Neural cell (in vitro differentiated cells): ENCODE results near the gene DEPDC5. TPM values are rescaled to one million over a fixed set of nuclear protein-coding genes. Genes with fewer than 3 reads are reported as not detected.

Source experiments
- H2AFZ ChIP-seq: fragments of 200-600, 300-800 bp; sonication (generic), shearing (Covaris generic); 2 replicates; pipeline ENCODE4 v1.6.0; 2014; ENCODE audit warnings: low read depth, mild to moderate bottlenecking, antibody characterized with exemption, low read length, moderate library complexity
- H3F3A ChIP-seq: fragments of 200-600 bp; shearing (Covaris generic); 2 replicates; pipeline ENCODE4 v1.6.1; 2016; ENCODE audit warnings: mild to moderate bottlenecking, moderate library complexity, mixed read lengths, antibody characterized with exemption, low read length; ENCODE audit not compliant: insufficient read depth, poor library complexity, severe bottlenecking
- H3K27ac ChIP-seq: fragments of 200-600, 300-800 bp; sonication (generic), shearing (Covaris generic); 2 replicates; pipeline ENCODE4 v1.5.1; 2014; ENCODE audit warnings: mild to moderate bottlenecking, low read length, moderate library complexity
- H3K27me3 ChIP-seq: fragments of 300-800, 200-600 bp; sonication (generic), shearing (Covaris generic); 2 replicates; pipeline ENCODE4 v1.6.0; 2014; ENCODE audit warnings: mild to moderate bottlenecking, low read depth, low read length, moderate library complexity; ENCODE audit not compliant: insufficient read depth
- H3K36me3 ChIP-seq: fragments of 300-800, 200-600 bp; sonication (generic), shearing (Covaris generic); 2 replicates; pipeline ENCODE4 v1.5.1; 2014; ENCODE audit warnings: mild to moderate bottlenecking, antibody characterized with exemption, low read length, moderate library complexity; ENCODE audit not compliant: insufficient read depth
- H3K4me2 ChIP-seq: fragments of 300-800, 200-600 bp; sonication (generic), shearing (Covaris generic); 2 replicates; pipeline ENCODE4 v1.6.0; 2014; ENCODE audit warnings: mild to moderate bottlenecking, low read length
- H3K4me3 ChIP-seq: fragments of 300-800, 200-600 bp; sonication (generic), shearing (Covaris generic); 2 replicates; pipeline ENCODE4 v1.5.1; 2014; ENCODE audit warnings: mild to moderate bottlenecking, low read length, moderate library complexity
- H3K79me2 ChIP-seq: fragments of 200-600 bp; shearing (Covaris generic); replicated peaks from 2 replicates; pipeline ENCODE4 v1.6.0; 2014; ENCODE audit warnings: mild to moderate bottlenecking, low read length, moderate library complexity; ENCODE audit not compliant: insufficient read depth
- H3K9ac ChIP-seq: fragments of 300-800, 200-600 bp; sonication (generic), shearing (Covaris generic); 2 replicates; pipeline ENCODE4 v1.6.1; 2016; ENCODE audit warnings: mild to moderate bottlenecking, low read length, mixed read lengths
- H3K9me2 ChIP-seq: fragments of 200-600 bp; shearing (Covaris generic); 2 replicates; pipeline ENCODE4 v1.6.1; 2016; ENCODE audit warnings: mild to moderate bottlenecking, low read length, mixed read lengths; ENCODE audit not compliant: insufficient read depth
- H3K9me3 ChIP-seq: fragments of 200-600, 300-800 bp; sonication (generic), shearing (Covaris generic); 2 replicates; pipeline ENCODE4 v1.6.1; 2016; ENCODE audit warnings: mild to moderate bottlenecking, mixed run types, low read length, moderate library complexity, mixed read lengths
- H4K20me1 ChIP-seq: fragments of 200-600 bp; shearing (Covaris generic); 2 replicates; pipeline ENCODE4 v1.6.1; 2016; ENCODE audit warnings: mild to moderate bottlenecking, mixed run types; ENCODE audit not compliant: insufficient read depth
- CTCF ChIP-seq: fragments of 450-650 bp; IDR thresholded peaks from 2 replicates; pipeline ENCODE4 v1.5.1; 2014; ENCODE audit warnings: antibody characterized with exemption, mild to moderate bottlenecking, moderate library complexity; ENCODE audit not compliant: poor library complexity, severe bottlenecking
- EP300 ChIP-seq: fragments of 450-650 bp; conservative IDR thresholded peaks from 2 replicates; pipeline ENCODE4 v1.6.1; 2014; ENCODE audit warnings: antibody characterized with exemption, mild to moderate bottlenecking, moderate library complexity; ENCODE audit not compliant: poor library complexity, severe bottlenecking
- EZH2 ChIP-seq: fragments of 200-600, 300-800 bp; shearing (Covaris generic), sonication (generic); IDR thresholded peaks from 2 replicates; pipeline ENCODE4 v1.6.1; 2014; ENCODE audit warnings: antibody characterized with exemption, low read length, borderline replicate concordance, mild to moderate bottlenecking; ENCODE audit not compliant: insufficient read depth, poor library complexity, severe bottlenecking
- MXI1 ChIP-seq: fragments of 450-650 bp; conservative IDR thresholded peaks from 2 replicates; pipeline ENCODE4 v1.6.1; 2014; ENCODE audit warnings: antibody characterized with exemption, mild to moderate bottlenecking; ENCODE audit not compliant: poor library complexity, severe bottlenecking
- POLR2AphosphoS5 ChIP-seq: IDR thresholded peaks from 2 replicates; pipeline ENCODE4 v1.6.1; 2012
- RAD21 ChIP-seq: fragments of 450-650 bp; conservative IDR thresholded peaks from 2 replicates; pipeline ENCODE4 v1.6.1; 2014; ENCODE audit warnings: antibody characterized with exemption, mild to moderate bottlenecking, moderate library complexity
- REST ChIP-seq: IDR thresholded peaks from 2 replicates; pipeline ENCODE4 v1.6.1; 2012; ENCODE audit warnings: borderline replicate concordance
- SMC3 ChIP-seq: fragments of 450-650 bp; conservative IDR thresholded peaks from 2 replicates; pipeline ENCODE4 v1.6.1; 2014; ENCODE audit warnings: antibody characterized with exemption, mild to moderate bottlenecking, moderate library complexity; ENCODE audit not compliant: poor library complexity
- TAF1 ChIP-seq: IDR thresholded peaks from 2 replicates; pipeline ENCODE4 v1.6.1; 2012; ENCODE audit warnings: low read depth
- polyA plus RNA-seq: library from polyadenylated mRNA; depleted of rRNA; stranded (reverse); fragments of >200 nt; gene quantifications from 2 replicates; pipeline ENCODE4 v1.2.3, GENCODE V29; 2014

The DEPDC5 gene
- polyA plus RNA-seq, 1 donor from 2014 or later = 11.3 TPM

- Histone ChIP-seq H3K27me3 (no peaks in the 10 kb centered on the region), H3K27ac (no peak overlapping the region), H2AFZ (no peak overlapping the region), H3K4me2 (no peak overlapping the region), H3K9me2 (no peaks in the 10 kb centered on the region), H3F3A (peaks cover 8% of the 10 kb centered on the region), H4K20me1 (no peaks in the 10 kb centered on the region), H3K36me3 (no peaks in the 10 kb centered on the region), H3K9ac (no peak overlapping the region), H3K79me2 (no peaks in the 10 kb centered on the region), H3K9me3 (no peaks in the 10 kb centered on the region), H3K4me3 (no peak overlapping the region)
- TF ChIP-seq RAD21 (no peak), REST (no peak), SMC3 (no peak), MXI1 (no peak), EP300 (no peak), EZH2 (no peak), CTCF (no peak), TAF1 (no peak), POLR2AphosphoS5 (no peak)
Measured at GRCh38 chr22:31852691-31853421, 99.0 kb downstream of the DEPDC5 start.

- Histone ChIP-seq H2AFZ (no peak overlapping the region), H3K9ac (no peak overlapping the region), H3F3A (peaks cover 14% of the 10 kb centered on the region), H3K79me2 (no peaks in the 10 kb centered on the region), H3K9me3 (no peaks in the 10 kb centered on the region), H3K4me3 (no peak overlapping the region), H3K27ac (no peak overlapping the region), H3K36me3 (no peaks in the 10 kb centered on the region), H3K9me2 (no peaks in the 10 kb centered on the region), H3K27me3 (no peaks in the 10 kb centered on the region), H4K20me1 (no peaks in the 10 kb centered on the region), H3K4me2 (no peak overlapping the region)
- no peak for TF ChIP-seq EZH2
- TF ChIP-seq EP300 = no peak
- no peak for TF ChIP-seq SMC3
- no peak for TF ChIP-seq TAF1
- TF ChIP-seq REST = no peak
- no peak for TF ChIP-seq POLR2AphosphoS5
- TF ChIP-seq MXI1 = no peak
- TF ChIP-seq CTCF = no peak
- TF ChIP-seq RAD21 = no peak
Measured at GRCh38 chr22:31853736-31854495, 100.1 kb downstream of the DEPDC5 start.
